ENCODE results near the gene UBA7.
"Not testable (repeated sequence)": the region's sequence is repeated elsewhere in the genome, so short reads cannot be mapped to it uniquely, and the experiment has no call there.

The UBA7 gene
- 208 to 226 reads per million in 2 donors for total RNA-seq

GRCh38 chr3:49813497-49814174, at the start of gene UBA7:
Gene UBA7 (minus strand): TSS chr3:49813953. CDS start chr3:49813787, 166 bp downstream.
- no peak for DNase-seq

GRCh38 chr3:49859576-49860305, 46.0 kb upstream of the UBA7 start:
- no peak for DNase-seq

DNA sequence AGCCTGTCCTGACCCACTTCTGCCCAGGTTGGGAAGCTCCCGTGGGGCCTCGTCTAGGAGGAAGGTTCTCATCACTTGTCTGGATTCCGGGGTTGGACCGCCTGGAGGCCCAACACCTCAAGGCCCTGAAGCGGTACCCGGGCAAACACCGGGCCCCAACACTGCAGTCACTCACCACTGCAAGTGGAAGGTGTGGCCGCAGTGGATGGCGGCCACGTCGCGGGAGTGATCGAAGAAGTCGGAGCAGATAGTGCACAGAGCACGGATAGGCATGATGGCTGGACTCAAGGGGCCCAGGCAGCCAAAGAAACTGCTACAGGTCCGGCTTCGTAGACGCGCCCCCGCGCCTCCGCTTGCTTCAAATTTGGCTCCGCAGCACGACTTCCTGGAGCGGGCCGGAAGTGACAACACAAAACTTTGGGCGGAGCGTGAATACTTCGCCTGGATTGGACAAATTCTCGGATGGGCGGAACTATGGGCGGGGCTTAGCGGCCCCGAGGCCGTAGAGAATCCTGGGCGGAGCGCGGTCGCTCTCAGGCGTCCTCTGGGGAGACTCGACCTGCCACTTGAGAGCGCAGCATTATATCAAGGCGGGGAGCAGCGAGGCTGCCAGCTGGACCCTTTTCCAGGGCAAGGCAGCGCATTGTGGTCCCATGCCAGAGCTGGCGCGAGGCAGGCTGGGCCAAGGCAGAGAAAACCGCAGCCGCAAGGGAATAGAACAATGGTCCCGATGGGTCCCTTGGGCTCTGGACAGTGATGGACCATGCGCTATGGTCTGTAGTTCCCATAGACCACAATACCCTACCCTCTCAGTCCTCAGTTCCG, 42.6 kb upstream of the UBA7 start, which contains the start of gene TRAIP:
Gene TRAIP, minus strand, starts transcription at position 384 of the 825 bp plus-strand sequence. Its CDS starts 111 bp downstream, at position 273.
- DNase-seq, result peak; percentile 52

DNA sequence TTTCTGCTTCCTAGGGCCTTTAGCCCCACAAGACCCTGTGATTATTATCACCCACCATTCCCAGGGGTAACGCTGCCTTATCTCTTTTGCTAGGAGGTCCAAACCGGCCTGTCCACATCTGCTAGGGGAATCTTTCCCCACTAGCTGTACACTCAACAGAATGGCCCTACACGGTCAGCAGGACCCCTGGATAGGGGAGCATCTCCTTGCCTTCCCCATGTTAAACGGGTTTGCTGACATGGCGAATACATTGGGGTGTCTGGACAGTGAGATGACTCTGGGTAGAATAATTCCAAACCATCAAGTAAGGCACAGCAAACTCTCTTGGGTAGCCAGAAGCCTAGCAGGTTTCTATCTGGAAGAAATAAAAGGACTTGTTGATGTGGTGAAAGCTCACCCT, 41.9 kb upstream of the UBA7 start:
- DNase-seq, result no peak

DNA sequence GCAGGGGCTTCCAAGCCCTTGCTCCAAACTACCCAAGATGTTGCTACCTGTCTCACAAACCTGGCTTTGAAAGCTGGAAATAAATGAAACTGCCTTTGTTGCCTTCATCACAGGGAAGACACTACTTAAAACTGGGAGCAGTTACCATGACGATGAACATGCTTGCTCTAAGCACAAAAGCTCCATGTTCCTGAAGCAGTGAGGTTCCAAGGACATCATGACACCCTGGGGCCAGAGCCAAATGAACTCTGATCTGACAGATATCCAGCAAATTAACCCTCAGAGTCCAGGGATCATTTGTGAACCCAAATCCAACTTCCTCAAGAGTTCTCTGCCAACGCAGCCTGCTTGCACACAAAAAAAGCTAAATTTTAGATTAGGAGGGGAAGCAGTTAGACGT, 31.9 kb upstream of the UBA7 start:
- DNase-seq, result no peak

- DNase-seq, result no peak
Measured at GRCh38 chr3:49844464-49845183, 30.9 kb upstream of the UBA7 start.

DNA sequence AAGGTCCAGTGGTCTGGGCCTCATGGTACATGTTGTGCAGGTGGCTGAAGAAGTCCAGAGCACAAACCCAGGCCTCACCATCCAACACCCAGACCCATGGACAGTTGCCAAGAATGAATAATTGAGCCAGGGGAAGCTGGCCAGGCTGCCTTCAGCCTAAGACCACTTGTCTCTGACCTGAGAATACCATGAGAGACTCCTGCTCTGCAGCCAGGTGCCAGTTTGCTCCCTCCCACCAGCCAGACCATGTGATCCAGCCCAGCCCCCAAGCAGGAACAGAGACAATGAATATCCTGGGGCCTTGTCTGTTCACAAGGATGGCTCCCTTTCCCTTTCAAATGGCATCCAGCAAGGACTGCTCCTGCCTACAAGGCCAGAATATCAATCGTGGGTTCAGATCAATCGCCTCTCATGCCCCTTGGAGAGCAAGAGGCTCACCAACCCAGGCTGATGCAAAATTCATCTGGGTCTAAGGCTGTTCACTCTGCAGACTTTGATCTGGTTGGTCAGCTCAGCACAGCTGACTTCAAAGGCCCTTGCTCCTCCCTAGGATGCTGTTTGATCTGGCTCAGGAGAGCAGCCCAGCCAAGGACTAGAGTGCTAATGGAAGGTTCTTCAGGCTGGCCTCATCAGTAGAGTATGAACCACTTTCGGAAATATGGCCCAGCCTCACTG, 29.2 kb upstream of the UBA7 start:
- DNase-seq, result no peak

DNA sequence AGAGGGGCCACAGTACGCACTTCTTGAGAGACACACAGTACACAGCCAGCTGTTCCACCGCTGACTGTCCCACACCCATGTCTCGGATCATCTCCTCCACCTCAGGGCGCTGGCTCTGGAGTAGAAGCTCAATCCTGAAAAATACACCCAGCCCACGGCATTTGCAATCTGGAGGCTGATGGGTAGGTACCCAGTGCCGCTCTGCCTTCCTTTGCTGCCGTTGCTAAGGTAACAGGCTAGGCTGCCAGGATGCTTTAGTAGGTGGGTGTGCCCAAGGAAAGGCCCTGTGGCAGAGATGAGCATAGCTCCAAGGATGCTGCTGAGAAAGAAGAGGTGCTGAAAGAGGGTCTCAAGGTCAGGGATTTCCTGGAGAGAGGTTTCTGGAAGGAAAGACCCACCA, 28.1 kb upstream of the UBA7 start:
- DNase-seq, result no peak

GRCh38 chr3:49841126-49841696, 27.5 kb upstream of the UBA7 start:
- no peak for DNase-seq

- DNase-seq, result no peak
Measured at GRCh38 chr3:49840388-49840787, 26.6 kb upstream of the UBA7 start.

DNA sequence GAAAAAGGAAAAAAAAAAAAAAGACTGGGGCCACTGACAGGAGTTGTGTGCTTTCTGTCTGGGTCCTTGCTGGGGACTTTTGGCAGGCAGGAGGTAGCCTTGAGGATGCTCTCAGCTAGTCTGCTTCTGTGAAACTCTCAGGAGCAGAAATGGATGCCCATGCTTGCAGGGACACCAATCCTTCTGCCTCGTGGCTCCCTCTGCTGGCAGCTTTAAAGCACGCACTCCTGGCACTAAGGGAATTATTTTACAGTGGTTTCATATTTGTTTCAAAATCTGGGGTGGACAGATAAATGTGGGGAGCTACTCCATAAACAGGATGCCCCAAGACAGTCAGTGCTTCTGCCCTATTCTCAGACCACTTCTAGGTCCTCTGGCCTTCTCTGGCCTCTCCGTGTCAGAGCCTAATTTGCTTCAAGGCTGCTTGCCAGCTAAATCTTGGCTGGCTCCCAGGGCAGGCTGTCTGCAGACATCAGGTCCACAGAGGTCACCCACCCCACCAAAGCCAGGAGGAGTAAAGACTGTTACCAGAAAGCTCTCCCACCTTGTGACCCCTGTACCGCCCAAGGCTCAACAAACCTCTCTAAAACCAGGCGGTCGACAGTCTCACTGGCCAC, 25.5 kb upstream of the UBA7 start:
- DNase-seq, result no peak

GRCh38 chr3:49831341-49831740, 17.6 kb upstream of the UBA7 start:
- DNase-seq, result no peak

GRCh38 chr3:49826016-49826415, 12.3 kb upstream of the UBA7 start:
- DNase-seq, result no peak

- DNase-seq, result not testable (repeated sequence)
Measured at GRCh38 chr3:49823131-49823530, 9.4 kb upstream of the UBA7 start.

- DNase-seq, result no peak
Measured at GRCh38 chr3:49812916-49813496, 747 bp downstream of the UBA7 start.

- DNase-seq, result no peak
Measured at GRCh38 chr3:49807431-49808114, 6.2 kb downstream of the UBA7 start.

DNA sequence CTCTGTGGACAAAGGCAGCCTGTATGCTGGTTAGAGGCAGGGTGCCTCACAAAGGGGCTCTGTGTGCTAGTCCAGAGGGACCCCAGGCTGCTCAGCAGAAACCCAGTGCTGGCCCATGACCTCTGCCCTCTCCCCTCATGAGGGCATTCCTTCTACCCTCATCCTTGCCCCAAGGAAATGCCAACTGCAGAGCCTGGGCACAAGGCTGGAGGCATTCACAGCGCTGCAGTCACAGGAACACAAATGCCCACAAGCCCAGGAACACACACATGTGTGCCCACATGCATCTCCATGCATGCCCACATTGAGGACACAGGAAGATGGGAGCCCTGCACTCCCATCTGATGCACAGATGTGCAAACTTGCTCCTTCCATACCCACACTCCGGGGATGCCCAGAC, 6.9 kb downstream of the UBA7 start:
- no peak for DNase-seq

DNA sequence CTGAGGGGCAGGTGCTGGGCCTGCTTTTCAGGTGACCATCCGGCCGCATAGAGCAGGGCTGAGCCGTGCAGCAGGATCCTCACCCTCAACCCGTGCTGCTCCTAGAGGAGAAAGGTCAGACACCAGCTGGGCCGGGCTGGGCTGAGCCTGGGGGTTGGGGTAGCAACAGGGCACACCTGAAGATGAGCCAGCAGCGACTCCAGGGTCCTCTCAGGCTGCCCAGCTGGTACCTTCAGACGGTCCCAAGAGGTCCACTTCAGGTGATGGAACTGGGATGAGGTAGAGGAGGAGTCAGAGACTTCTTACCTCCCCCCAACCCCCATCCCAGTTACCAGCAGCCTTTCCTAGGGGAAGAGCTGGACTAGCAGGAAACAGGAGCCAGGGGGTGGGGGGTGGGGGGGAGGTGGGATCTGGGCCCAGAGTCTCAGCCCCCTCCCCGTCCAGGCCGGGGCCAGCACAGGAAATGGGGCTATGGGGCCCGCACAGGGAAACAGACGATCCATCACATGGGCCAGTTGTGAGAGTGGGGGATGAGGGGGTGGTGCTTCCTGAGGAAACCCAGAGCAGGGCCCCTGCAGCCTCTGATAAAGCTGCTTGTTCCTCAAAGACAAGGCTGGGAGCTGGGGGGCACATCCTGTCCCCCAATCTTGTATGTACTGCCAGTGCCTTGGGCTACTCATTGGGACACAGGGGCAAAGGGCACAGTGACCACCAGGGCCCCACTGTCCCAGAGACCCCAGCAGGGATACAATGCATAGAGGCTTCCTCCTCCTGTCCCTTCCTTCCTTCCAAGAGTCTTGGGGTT, 7.7 kb downstream of the UBA7 start:
- DNase-seq, result no peak

GRCh38 chr3:49805367-49805782, 8.4 kb downstream of the UBA7 start:
- DNase-seq, result no peak
